Peyer's patch (tissue), 4 donors: ENCODE data around the gene FAM83F.

ENCODE experiments used
- POLR2A ChIP-seq, 2 donors: fragments of 450-650 bp; IDR thresholded peaks; one replicate each; pipeline ENCODE4 v1.5.1; 2017; ENCODE audit warnings: antibody characterized with exemption in 2 of 2, mild to moderate bottlenecking in 2 of 2, moderate library complexity in 2 of 2
- TF ChIP-seq, protein P1 (sequence below), 6 experiments: fragments of 450-650 bp in 4 of 6; fragments of 200-600 bp in 2 of 6; sonication (generic) in 1 of 6; IDR thresholded peaks; one replicate each; pipeline ENCODE4 v1.5.1; 2017 to 2019; ENCODE audit warnings: antibody characterized with exemption in 6 of 6, mild to moderate bottlenecking in 3 of 6, moderate library complexity in 1 of 6

GRCh38 chr22:40009951-40010671, 15.4 kb downstream of the FAM83F start:
- TF ChIP-seq, protein P1, sequence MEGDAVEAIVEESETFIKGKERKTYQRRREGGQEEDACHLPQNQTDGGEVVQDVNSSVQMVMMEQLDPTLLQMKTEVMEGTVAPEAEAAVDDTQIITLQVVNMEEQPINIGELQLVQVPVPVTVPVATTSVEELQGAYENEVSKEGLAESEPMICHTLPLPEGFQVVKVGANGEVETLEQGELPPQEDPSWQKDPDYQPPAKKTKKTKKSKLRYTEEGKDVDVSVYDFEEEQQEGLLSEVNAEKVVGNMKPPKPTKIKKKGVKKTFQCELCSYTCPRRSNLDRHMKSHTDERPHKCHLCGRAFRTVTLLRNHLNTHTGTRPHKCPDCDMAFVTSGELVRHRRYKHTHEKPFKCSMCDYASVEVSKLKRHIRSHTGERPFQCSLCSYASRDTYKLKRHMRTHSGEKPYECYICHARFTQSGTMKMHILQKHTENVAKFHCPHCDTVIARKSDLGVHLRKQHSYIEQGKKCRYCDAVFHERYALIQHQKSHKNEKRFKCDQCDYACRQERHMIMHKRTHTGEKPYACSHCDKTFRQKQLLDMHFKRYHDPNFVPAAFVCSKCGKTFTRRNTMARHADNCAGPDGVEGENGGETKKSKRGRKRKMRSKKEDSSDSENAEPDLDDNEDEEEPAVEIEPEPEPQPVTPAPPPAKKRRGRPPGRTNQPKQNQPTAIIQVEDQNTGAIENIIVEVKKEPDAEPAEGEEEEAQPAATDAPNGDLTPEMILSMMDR (IDR thresholded peaks at IDR 0.05) = no peak
- TF ChIP-seq POLR2A (IDR thresholded peaks at IDR 0.05) = no peak
